HG03095 (cell line): ENCODE measurements around the gene CIART.

Experiments used
- ATAC-seq: cut with Tn5 transposase; IDR thresholded peaks from one replicate; pipeline ENCODE4 v1.9.1; 2021; ENCODE audit warnings: moderate library complexity; ENCODE audit not compliant: unreplicated experiment

Gene CIART

DNA sequence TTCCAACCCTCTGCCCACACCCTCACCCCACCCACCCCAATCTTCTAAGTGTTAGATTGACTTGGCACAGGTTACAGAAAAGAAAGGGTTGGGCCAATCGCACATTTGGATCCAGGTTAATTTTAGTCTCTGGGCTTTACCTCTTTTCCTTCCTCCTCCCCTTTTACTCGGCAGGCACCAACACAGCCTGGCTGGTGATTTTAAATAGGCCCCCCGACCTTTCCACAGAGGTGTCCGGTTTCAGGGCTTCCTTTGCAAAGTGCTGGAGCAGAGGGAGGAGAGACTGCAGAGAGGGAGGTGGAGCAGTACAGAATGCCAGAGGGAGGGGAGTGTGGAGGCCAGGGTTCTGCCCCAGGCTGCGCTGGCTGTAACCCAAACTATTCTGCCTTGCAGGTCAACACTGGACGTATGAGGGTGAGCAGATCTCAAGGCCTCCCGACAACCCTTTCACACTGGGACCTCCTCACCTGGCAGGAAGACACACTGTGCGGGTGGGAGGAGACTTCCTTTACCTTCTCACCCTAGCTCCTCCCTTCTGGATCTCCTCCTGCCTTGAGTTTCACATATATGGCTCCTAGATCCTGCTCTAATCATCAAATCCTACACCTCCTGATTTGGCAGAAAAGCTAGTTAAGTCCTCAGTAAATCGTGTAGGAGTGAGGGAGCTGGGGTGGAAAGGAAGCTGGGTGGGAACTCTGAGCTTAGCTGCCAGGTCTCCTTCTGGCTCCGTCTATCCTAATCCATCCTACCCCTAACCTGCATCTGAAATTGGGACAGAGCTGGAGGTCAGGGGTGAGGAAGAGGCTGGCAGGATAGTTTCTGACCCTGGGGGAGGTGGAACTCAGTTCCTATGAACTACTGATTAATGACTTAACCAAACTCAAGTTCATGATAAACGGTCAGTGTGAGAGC is 22.3 kb upstream of the CIART start:
- ATAC-seq = no peak

GRCh38 chr1:150261367-150261766 is 21.0 kb upstream of the CIART start:
- no peak for ATAC-seq

DNA sequence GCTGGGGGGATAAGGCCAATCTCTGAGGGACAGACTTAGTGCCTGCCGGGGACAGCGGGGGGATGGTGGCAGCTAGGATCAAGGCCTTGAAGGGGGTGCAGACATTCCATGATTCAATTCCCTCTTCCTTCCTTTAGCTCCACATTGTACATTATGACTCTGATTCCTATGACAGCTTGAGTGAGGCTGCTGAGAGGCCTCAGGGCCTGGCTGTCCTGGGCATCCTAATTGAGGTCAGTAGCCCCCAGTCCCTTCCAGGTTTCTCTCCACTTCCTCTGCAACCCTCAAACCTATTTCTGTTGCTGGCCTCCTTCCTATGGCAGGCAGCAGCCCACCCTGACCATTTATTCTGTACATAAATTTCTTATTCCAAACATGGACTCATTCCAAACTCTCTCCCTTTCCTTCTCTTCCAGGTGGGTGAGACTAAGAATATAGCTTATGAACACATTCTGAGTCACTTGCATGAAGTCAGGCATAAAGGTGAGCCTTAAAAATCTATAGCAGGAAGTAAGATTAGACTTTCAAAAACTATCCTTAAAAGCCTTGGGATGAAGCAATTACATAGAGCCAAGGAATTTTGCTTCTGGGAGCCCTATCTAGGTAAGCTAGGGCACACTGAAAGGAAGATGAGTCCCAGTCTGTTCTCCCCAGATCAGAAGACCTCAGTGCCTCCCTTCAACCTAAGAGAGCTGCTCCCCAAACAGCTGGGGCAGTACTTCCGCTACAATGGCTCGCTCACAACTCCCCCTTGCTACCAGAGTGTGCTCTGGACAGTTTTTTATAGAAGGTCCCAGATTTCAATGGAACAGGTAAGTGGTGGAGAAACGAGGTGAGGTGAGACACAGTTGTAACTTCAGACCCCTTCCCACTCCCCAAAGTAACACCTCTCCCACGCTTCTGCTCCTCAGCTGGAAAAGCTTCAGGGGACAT is 19.7 kb upstream of the CIART start:
- no peak for ATAC-seq

- ATAC-seq = no peak
Measured at GRCh38 chr1:150263549-150263948, 18.8 kb upstream of the CIART start.

- no peak for ATAC-seq
Measured at GRCh38 chr1:150267896-150268295, 14.5 kb upstream of the CIART start.

DNA sequence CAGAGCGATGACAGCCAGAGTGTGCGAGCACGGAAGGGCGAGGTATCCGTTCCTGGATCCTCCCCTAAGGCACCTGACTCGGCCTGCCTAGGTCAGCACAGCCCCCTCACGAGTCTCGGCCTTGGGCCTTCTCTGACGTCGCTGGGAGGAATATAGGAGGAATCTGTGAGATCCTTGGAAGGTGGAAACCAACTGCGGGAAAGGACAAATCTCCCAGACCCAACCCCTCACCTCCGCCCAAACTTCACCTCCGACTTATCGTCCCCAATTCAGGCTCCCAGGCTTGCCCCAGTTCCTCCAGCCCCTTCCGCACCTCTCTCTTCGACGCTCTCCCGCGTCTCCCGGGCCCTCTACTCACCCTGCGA is 14.0 kb upstream of the CIART start:
- ATAC-seq = no peak

GRCh38 chr1:150268705-150269403 is 13.5 kb upstream of the CIART start, which contains the start of gene APH1A:
Gene APH1A (minus strand): TSS chr1:150269016. CDS start chr1:150268810, 206 bp downstream.
- peak; percentile 85 for ATAC-seq

DNA sequence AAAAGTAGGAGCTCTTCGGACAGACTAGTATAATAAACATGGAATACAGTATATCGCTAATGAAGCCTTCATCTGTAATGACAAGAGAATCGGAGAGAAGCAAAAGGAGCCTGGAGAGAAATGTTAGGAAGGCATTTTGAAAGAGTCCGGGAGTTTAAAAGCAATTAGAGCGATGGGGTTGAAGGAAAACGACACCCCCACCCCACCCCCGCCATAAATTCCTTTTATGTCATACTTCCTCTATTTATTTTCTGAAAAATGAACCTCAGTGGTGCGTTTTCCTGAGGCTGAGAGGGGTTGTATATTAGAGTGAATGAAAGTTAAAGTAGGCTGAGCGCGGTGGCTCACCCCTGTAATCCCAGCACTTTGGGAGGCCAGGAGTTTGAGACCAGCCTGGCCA is 12.9 kb upstream of the CIART start:
- ATAC-seq = no peak

GRCh38 chr1:150271291-150271959 is 10.9 kb upstream of the CIART start:
- no peak for ATAC-seq

GRCh38 chr1:150273311-150273710 is 9.0 kb upstream of the CIART start:
- no peak for ATAC-seq

- no peak for ATAC-seq
Measured at GRCh38 chr1:150280138-150280707, 2.1 kb upstream of the CIART start.

GRCh38 chr1:150281221-150281757 is 1.1 kb upstream of the CIART start:
- ATAC-seq = no peak

DNA sequence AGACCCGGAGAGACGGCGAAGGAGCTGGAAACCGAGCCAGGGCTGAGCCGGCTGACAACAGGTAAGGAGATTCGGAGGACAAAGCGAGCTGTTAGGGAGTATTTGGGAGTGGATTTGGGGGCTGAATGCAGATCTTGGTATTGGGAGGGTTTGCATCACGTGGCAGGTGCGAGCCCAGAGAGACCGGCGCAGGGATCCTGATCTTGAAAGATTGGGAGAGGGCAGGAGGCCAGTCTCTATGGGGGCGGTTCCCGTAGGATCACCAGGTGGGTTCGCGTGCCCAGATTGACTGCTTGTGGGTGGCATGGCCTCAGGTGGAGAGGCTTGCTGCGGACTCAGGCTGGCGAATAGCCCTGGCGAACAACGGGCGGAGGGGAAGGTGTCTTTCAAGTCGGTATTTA is 204 bp downstream of the CIART start:
- no peak for ATAC-seq

DNA sequence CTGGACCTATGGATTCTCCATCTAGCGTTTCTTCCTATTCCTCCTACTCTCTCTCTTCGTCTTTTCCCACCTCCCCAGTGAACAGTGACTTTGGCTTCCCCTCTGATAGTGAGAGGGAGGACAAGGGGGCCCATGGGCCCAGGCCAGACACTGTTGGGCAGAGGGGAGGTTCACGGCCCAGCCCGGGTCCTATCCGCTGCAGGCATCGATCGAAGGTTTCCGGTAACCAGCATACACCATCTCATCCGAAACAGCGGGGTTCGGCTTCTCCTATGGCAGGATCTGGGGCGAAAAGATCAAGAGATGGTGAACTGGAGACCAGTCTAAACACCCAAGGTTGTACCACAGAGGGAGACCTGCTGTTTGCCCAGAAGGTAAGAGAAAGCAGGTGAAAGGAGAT is 906 bp downstream of the CIART start:
- no peak for ATAC-seq

- ATAC-seq = no peak
Measured at GRCh38 chr1:150288382-150288781, 6.0 kb downstream of the CIART start.

- no peak for ATAC-seq
Measured at GRCh38 chr1:150288822-150289221, 6.5 kb downstream of the CIART start.

- ATAC-seq = peak; percentile 96
Measured at GRCh38 chr1:150293433-150294253, 11.3 kb downstream of the CIART start, which contains the start of gene MRPS21. Gene MRPS21 (plus strand): TSS chr1:150293861. CDS start chr1:150294367, 506 bp downstream.

GRCh38 chr1:150295476-150295875 is 13.1 kb downstream of the CIART start:
- no peak for ATAC-seq

- no peak for ATAC-seq
Measured at GRCh38 chr1:150299716-150300115, 17.4 kb downstream of the CIART start.
